ENCODE data around the gene MAPK8. TPM values are rescaled to one million over a fixed set of nuclear protein-coding genes. Genes with fewer than 3 reads are reported as not detected.

The MAPK8 gene
- total and polyA plus RNA-seq, 8 donors: 1.2 to 85.0 (median 22.3) TPM

- H3K4me1 ChIP-seq: peaks cover 0 to 33% (median 13%) of the 10 kb centered on the region in 4 donors
- peak in 1 of 2 donors; percentile 18 for DNase-seq
- no peaks in the 10 kb centered on the region for H3K9me3 ChIP-seq
- H3K36me3 ChIP-seq: no peaks in the 10 kb centered on the region
- 58 to 71% (median 60%) methylated on average over 21 to 24 of the region's 24 CpGs for WGBS, 5 donors
- no peak overlapping the region for H3K27ac ChIP-seq
- no peak for TF ChIP-seq EP300 (IDR thresholded peaks at IDR 0.05)
- no peak for TF ChIP-seq POLR2AphosphoS5 (IDR thresholded peaks at IDR 0.05)
- no peak for TF ChIP-seq POLR2A (IDR thresholded peaks at IDR 0.05)
- no peak for TF ChIP-seq CTCF (IDR thresholded peaks at IDR 0.05)
- no peak overlapping the region for H3K4me3 ChIP-seq
- H3K27me3 ChIP-seq: peaks cover 0 to 25% (median 11%) of the 10 kb centered on the region in 3 donors
- intact Hi-C loops (cut with DNase I; ENCODE audit: low total_unique reads): no loop called here
Measured at GRCh38 chr10:48456808-48457761, 150.6 kb downstream of the MAPK8 start.

GRCh38 chr10:48457949-48458661, 151.6 kb downstream of the MAPK8 start:
- H3K4me3 ChIP-seq: no peak overlapping the region
- WGBS, 5 donors: 57 to 69% (median 68%) methylated on average over 4 to 5 of the region's 5 CpGs
- H3K4me1 ChIP-seq: peaks cover 0 to 33% (median 13%) of the 10 kb centered on the region in 4 donors
- peaks cover 0 to 25% (median 11%) of the 10 kb centered on the region in 3 donors for H3K27me3 ChIP-seq
- no peaks in the 10 kb centered on the region for H3K9me3 ChIP-seq
- H3K36me3 ChIP-seq: no peaks in the 10 kb centered on the region
- no peak overlapping the region for H3K27ac ChIP-seq
- DNase-seq: peak in 1 of 2 donors; percentile 13
- intact Hi-C loops (cut with DNase I; ENCODE audit: low total_unique reads): no loop called here
- no peak for TF ChIP-seq POLR2AphosphoS5 (IDR thresholded peaks at IDR 0.05)
- TF ChIP-seq CTCF (IDR thresholded peaks at IDR 0.05): no peak
- TF ChIP-seq EP300 (IDR thresholded peaks at IDR 0.05): no peak
- TF ChIP-seq POLR2A (IDR thresholded peaks at IDR 0.05): no peak

- intact Hi-C loops (cut with DNase I; ENCODE audit: low total_unique reads): no loop called here
- no peaks in the 10 kb centered on the region for H3K36me3 ChIP-seq
- H3K4me1 ChIP-seq: peaks cover 0 to 30% (median 15%) of the 10 kb centered on the region in 4 donors
- WGBS, 5 donors: 61 to 76% (median 71%) methylated on average over 6 of the region's 6 CpGs
- DNase-seq: no peak
- H3K4me3 ChIP-seq: no peak overlapping the region
- H3K27ac ChIP-seq: no peak overlapping the region
- H3K27me3 ChIP-seq: peaks cover 0 to 25% (median 11%) of the 10 kb centered on the region in 3 donors
- TF ChIP-seq CTCF (IDR thresholded peaks at IDR 0.05) (no peak), POLR2A (IDR thresholded peaks at IDR 0.05) (no peak), POLR2AphosphoS5 (IDR thresholded peaks at IDR 0.05) (no peak), EP300 (IDR thresholded peaks at IDR 0.05) (no peak)
- H3K9me3 ChIP-seq: no peaks in the 10 kb centered on the region
Measured at GRCh38 chr10:48458662-48459048, 152.2 kb downstream of the MAPK8 start.
